ENCODE measurements around the gene LAGE3. TPM values are rescaled to one million over a fixed set of nuclear protein-coding genes. Genes with fewer than 3 reads are reported as not detected.

Gene LAGE3
- total and polyA plus RNA-seq, 2 experiments from 2014 or later, result 71.2 to 71.4 TPM

DNA sequence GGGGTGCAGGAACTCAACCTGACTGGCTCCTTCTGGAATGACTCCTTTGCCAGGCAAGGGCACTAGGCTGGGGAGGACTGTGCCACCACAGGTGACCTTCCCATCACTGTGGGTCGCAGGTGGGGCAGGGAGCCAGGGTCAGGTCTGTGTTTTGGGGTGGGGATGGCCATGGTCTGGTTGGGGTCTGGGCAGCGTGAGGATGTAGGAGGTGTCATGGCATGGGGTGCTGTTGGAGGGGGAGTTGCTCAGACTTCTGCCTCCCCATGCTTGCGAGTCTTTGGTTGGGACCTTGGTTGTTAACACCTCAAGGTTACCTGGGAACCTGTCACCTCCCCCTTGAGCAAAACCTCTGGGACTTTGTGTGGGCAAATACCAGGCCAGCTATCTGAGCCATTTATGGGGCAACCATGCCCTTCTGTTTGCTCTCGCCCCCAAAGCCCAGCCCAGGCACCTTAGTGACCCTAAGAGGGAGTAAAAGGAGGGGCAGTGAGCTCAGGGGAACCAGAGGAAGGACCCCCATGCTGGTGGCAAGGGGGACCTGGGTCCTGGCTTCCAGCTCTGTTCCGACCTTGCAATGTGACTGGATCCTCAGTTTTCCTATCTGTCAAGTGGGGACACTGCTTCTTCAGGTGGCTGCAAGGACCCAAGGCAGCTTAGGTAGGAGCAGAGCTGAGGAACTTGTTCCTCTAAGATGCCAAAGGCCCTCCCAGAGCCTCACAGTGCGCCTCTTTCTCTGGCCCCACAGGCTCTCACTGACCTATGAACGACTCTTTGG is 44.5 kb downstream of the LAGE3 start:
- H3K27me3 ChIP-seq, result no peaks in the 10 kb centered on the region
- H3K9me3 ChIP-seq (ENCODE audit: low read depth), result no peaks in the 10 kb centered on the region
- TF ChIP-seq, protein P1, sequence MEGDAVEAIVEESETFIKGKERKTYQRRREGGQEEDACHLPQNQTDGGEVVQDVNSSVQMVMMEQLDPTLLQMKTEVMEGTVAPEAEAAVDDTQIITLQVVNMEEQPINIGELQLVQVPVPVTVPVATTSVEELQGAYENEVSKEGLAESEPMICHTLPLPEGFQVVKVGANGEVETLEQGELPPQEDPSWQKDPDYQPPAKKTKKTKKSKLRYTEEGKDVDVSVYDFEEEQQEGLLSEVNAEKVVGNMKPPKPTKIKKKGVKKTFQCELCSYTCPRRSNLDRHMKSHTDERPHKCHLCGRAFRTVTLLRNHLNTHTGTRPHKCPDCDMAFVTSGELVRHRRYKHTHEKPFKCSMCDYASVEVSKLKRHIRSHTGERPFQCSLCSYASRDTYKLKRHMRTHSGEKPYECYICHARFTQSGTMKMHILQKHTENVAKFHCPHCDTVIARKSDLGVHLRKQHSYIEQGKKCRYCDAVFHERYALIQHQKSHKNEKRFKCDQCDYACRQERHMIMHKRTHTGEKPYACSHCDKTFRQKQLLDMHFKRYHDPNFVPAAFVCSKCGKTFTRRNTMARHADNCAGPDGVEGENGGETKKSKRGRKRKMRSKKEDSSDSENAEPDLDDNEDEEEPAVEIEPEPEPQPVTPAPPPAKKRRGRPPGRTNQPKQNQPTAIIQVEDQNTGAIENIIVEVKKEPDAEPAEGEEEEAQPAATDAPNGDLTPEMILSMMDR (IDR thresholded peaks at IDR 0.05; ENCODE audit: low read depth, low read length), result no peak
- no peak overlapping the region for H3K4me3 ChIP-seq
- no peak for DNase-seq (ENCODE audit: low read depth in 1 of 2, low spot score in 1 of 2)
- H3K27ac ChIP-seq, result no peak overlapping the region
- no peaks in the 10 kb centered on the region for H3K36me3 ChIP-seq
- no peaks in the 10 kb centered on the region for H3K4me1 ChIP-seq (ENCODE audit: low read depth)

DNA sequence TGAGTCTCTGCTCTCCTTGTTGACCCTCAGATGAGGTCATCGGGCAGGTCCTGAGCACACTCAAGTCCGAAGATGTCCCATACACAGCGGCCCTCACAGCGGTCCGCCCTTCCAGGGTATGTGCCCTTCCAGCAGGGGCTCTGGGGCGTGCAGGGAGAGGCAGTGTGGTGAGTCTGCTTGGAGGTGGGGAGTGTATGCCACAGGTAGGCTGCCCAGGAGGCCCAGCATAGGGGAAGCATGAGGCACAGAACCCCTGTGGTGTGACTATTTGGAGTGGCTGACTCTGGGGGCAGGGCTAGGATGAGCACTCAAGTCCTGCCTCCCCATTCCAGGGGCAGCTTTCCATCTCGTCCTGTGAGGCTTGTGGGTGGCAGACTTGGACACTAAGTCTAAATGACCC is 45.5 kb downstream of the LAGE3 start:
- Histone ChIP-seq H3K4me3 (no peak overlapping the region), H3K27me3 (no peaks in the 10 kb centered on the region), H3K36me3 (no peaks in the 10 kb centered on the region), H3K27ac (no peak overlapping the region), H3K4me1 (ENCODE audit: low read depth) (no peaks in the 10 kb centered on the region), H3K9me3 (ENCODE audit: low read depth) (no peaks in the 10 kb centered on the region)
- DNase-seq (ENCODE audit: low read depth in 1 of 2, low spot score in 1 of 2), result no peak
- TF ChIP-seq, protein P1 (IDR thresholded peaks at IDR 0.05; ENCODE audit: low read depth, low read length), result no peak

DNA sequence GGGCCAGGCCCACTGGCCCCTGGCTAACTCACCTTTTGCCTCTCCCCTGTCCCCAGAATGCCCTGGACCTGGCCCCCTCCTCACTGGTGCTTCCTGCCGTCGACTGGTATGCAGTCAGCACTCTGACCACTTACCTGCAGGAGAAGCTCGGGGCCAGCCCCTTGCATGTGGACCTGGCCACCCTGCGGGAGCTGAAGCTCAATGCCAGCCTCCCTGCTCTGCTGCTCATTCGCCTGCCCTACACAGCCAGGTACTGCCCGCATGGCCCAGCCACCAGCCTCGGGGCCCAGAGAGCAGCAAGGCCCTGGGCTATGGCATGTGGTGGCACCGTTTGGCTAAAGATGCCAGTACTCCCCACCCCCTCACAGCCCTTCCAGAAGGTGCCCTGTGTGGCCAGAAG is 46.9 kb downstream of the LAGE3 start:
- Histone ChIP-seq H3K27me3 (no peaks in the 10 kb centered on the region), H3K4me3 (no peak overlapping the region), H3K9me3 (ENCODE audit: low read depth) (no peaks in the 10 kb centered on the region), H3K27ac (no peak overlapping the region), H3K4me1 (ENCODE audit: low read depth) (no peaks in the 10 kb centered on the region), H3K36me3 (no peaks in the 10 kb centered on the region)
- TF ChIP-seq, protein P1 (IDR thresholded peaks at IDR 0.05; ENCODE audit: low read depth, low read length), result no peak
- DNase-seq (ENCODE audit: low read depth in 1 of 2, low spot score in 1 of 2), result no peak

DNA sequence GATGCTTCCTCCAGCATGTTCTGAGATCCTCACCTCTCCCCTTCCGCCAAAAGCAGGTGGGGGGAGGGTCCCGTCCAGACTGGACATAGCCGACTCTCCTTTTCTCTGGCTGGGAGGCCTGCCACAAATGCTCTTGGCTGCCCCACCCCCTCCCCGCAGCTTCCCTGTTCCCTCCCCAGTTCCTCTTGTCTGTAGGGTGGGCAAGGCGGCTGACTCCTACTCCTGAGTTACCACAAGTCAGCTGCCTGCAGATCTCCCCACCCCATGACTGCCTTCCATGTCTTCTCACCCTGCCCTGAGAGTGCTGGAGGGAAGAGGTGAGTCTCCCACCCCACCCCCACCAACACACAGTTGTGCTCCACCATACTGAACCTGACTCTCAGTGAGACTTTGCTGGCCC is 47.7 kb downstream of the LAGE3 start:
- no peak for DNase-seq (ENCODE audit: low read depth in 1 of 2, low spot score in 1 of 2)
- no peaks in the 10 kb centered on the region for H3K4me1 ChIP-seq (ENCODE audit: low read depth)
- no peak overlapping the region for H3K27ac ChIP-seq
- TF ChIP-seq, protein P1 (IDR thresholded peaks at IDR 0.05; ENCODE audit: low read depth, low read length), result no peak
- no peak overlapping the region for H3K4me3 ChIP-seq
- H3K27me3 ChIP-seq, result no peaks in the 10 kb centered on the region
- no peaks in the 10 kb centered on the region for H3K36me3 ChIP-seq
- H3K9me3 ChIP-seq (ENCODE audit: low read depth), result no peaks in the 10 kb centered on the region

DNA sequence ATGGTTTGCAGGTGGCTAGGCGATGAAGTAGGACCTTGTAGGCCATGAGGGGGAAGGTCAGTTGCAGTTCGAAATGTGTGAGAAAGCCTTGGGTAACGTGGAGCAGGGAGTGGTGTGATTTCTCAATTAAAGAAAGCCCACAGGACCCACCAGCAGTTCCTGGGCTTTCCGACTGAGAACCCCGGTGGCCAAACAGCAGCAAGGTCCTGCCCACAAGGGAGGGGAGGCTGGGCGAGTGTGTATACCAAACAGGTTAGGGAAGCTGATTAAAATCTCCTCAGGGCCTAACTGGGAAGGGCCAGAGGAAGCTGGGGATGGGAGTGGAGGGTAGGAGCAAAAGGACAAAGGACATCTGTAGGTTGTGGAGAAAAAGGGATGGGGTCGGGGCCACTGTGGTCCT is 48.2 kb downstream of the LAGE3 start:
- H3K4me3 ChIP-seq, result no peak overlapping the region
- no peak for DNase-seq (ENCODE audit: low read depth in 1 of 2, low spot score in 1 of 2)
- H3K4me1 ChIP-seq (ENCODE audit: low read depth), result no peaks in the 10 kb centered on the region
- TF ChIP-seq, protein P1 (IDR thresholded peaks at IDR 0.05; ENCODE audit: low read depth, low read length), result no peak
- no peak overlapping the region for H3K27ac ChIP-seq
- H3K27me3 ChIP-seq, result no peaks in the 10 kb centered on the region
- H3K9me3 ChIP-seq (ENCODE audit: low read depth), result no peaks in the 10 kb centered on the region
- H3K36me3 ChIP-seq, result no peaks in the 10 kb centered on the region

Measured in cardiac muscle cell (in vitro differentiated cells and primary cell).